Esophagus (tissue), 2 donors: Measurements from ENCODE around the gene ATXN7L3B. TPM values are rescaled to one million over a fixed set of nuclear protein-coding genes. Genes with fewer than 3 reads are reported as not detected.
A peak's percentile ranks its signal among the peaks of the same experiment; 100 is the strongest.
"Not testable (repeated sequence)": the region's sequence is repeated elsewhere in the genome, so short reads cannot be mapped to it uniquely, and the experiment has no call there.

Source experiments
- H3K27ac ChIP-seq, 2 donors: one replicate each; pipeline ENCODE4 v1.5.1; 2013; ENCODE audit warnings: low read depth in 2 of 2, mild to moderate bottlenecking in 2 of 2, inconsistent platforms in 1 of 2, low read length in 1 of 2, moderate library complexity in 1 of 2
- H3K27me3 ChIP-seq, 2 donors: one replicate each; pipeline ENCODE4 v1.6.1; 2013; ENCODE audit warnings: low read length in 2 of 2, control low read depth in 1 of 2, mild to moderate bottlenecking in 1 of 2; ENCODE audit not compliant: insufficient read depth in 2 of 2, control insufficient read depth in 1 of 2
- H3K36me3 ChIP-seq, 2 donors: one replicate each; pipeline ENCODE4 v1.6.1; 2013; ENCODE audit warnings: low read length in 1 of 2; ENCODE audit not compliant: control insufficient read depth in 2 of 2, insufficient read depth in 2 of 2
- H3K4me1 ChIP-seq, 2 donors: one replicate each; pipeline ENCODE4 v1.6.1; 2013; ENCODE audit warnings: low read length in 1 of 2; ENCODE audit not compliant: control insufficient read depth in 2 of 2, insufficient read depth in 2 of 2
- H3K4me3 ChIP-seq, 2 donors: one replicate each; pipeline ENCODE4 v1.5.1; 2013; ENCODE audit warnings: low read length in 2 of 2, mild to moderate bottlenecking in 2 of 2, low read depth in 1 of 2, moderate library complexity in 1 of 2
- H3K9me3 ChIP-seq, 2 donors: one replicate each; pipeline ENCODE4 v1.6.1; 2013; ENCODE audit warnings: mild to moderate bottlenecking in 2 of 2, low read depth in 1 of 2, low read length in 1 of 2, moderate library complexity in 1 of 2; ENCODE audit not compliant: control insufficient read depth in 2 of 2, insufficient read depth in 1 of 2
- WGBS, 2 donors: extraction: QIAGEN DNeasy Blood & Tissue Kit; methylation state at CpG; one replicate each; pipeline ENCODE4 v1.1.7; 2013; 5-methylcytosine and 5-hydroxymethylcytosine counted together
- polyA plus RNA-seq, 2 donors: library from polyadenylated mRNA; stranded (reverse); fragments of 200-250 nt; gene quantifications; one replicate each; pipeline ENCODE4 v1.2.3, GENCODE V29; 2013
- donor health status: healthy with polysubstance abuse.
- donor health status: Bipolar disorder and iron deficiency.

ATXN7L3B gene
- 1 to 10 TPM; 5.3 to 7.5 TPM for polyA plus RNA-seq

- Histone ChIP-seq H3K4me1 (peaks cover 2 to 9% of the 10 kb centered on the region in 2 donors), H3K4me3 (peak within 1 kb of the TSS; percentile 68 to 70), H3K27me3 (no peaks in the 10 kb centered on the region), H3K36me3 (no peaks in the 10 kb centered on the region), H3K9me3 (no peaks in the 10 kb centered on the region), H3K27ac (peak within 1 kb of the TSS; percentile 92 to 93)
- 0% methylated on average over 49 of the region's 49 CpGs for WGBS, 2 donors
These were observed at the start of gene ATXN7L3B for GRCh38 chr12:74537707-74538385. Gene ATXN7L3B (plus strand): TSS chr12:74537835. CDS start chr12:74538113, 278 bp downstream.

- no peak overlapping the region for H3K4me3 ChIP-seq
These were observed 49.5 kb upstream of the ATXN7L3B start for GRCh38 chr12:74488134-74488533.

GRCh38 chr12:74489543-74489942 is 48.1 kb upstream of the ATXN7L3B start:
- Histone ChIP-seq H3K9me3 (no peaks in the 10 kb centered on the region), H3K4me3 (no peak overlapping the region), H3K36me3 (no peaks in the 10 kb centered on the region), H3K27me3 (no peaks in the 10 kb centered on the region), H3K4me1 (no peaks in the 10 kb centered on the region), H3K27ac (no peak overlapping the region)
- WGBS, 2 donors, result 42 to 48% methylated on average over 2 of the region's 2 CpGs

More at GRCh38 chr12:74488134-74488533, 49.5 kb upstream of the ATXN7L3B start:
- Histone ChIP-seq H3K27ac (no peak overlapping the region), H3K27me3 (no peaks in the 10 kb centered on the region), H3K9me3 (no peaks in the 10 kb centered on the region), H3K4me1 (no peaks in the 10 kb centered on the region), H3K36me3 (no peaks in the 10 kb centered on the region)
- WGBS, 2 donors, result 72 to 75% methylated on average over 1 of the region's 1 CpG

GRCh38 chr12:74490390-74491064 is 47.1 kb upstream of the ATXN7L3B start:
- Histone ChIP-seq H3K27ac (no peak overlapping the region), H3K27me3 (no peaks in the 10 kb centered on the region), H3K36me3 (no peaks in the 10 kb centered on the region), H3K4me1 (no peaks in the 10 kb centered on the region), H3K9me3 (no peaks in the 10 kb centered on the region), H3K4me3 (peak overlapping the region in 1 of 2 donors; percentile 15)
- WGBS, 2 donors, result 22 to 30% methylated on average over 3 of the region's 3 CpGs

- Histone ChIP-seq H3K27ac (no peak overlapping the region), H3K4me3 (no peak overlapping the region), H3K9me3 (no peaks in the 10 kb centered on the region), H3K4me1 (no peaks in the 10 kb centered on the region), H3K27me3 (no peaks in the 10 kb centered on the region), H3K36me3 (no peaks in the 10 kb centered on the region)
- WGBS, 2 donors, result 29 to 36% methylated on average over 1 of the region's 1 CpG
These were observed 46.3 kb upstream of the ATXN7L3B start for GRCh38 chr12:74491374-74491773.

GRCh38 chr12:74499192-74499591 is 38.4 kb upstream of the ATXN7L3B start:
- WGBS, 2 donors, result 74 to 81% methylated on average over 1 of the region's 1 CpG
- H3K36me3 ChIP-seq, result no peaks in the 10 kb centered on the region
- no peak overlapping the region for H3K4me3 ChIP-seq
- no peaks in the 10 kb centered on the region for H3K4me1 ChIP-seq
- H3K27ac ChIP-seq, result no peak overlapping the region
- H3K27me3 ChIP-seq, result no peaks in the 10 kb centered on the region
- H3K9me3 ChIP-seq, result no peaks in the 10 kb centered on the region

GRCh38 chr12:74508873-74509657 is 28.6 kb upstream of the ATXN7L3B start:
- H3K27me3 ChIP-seq, H3K9me3 ChIP-seq, H3K36me3 ChIP-seq, H3K4me1 ChIP-seq, H3K27ac ChIP-seq, H3K4me3 ChIP-seq: not testable (repeated sequence)
- WGBS, 2 donors, result 85 to 91% methylated on average over 21 to 30 of the region's 31 CpGs

- Histone ChIP-seq H3K27me3 (no peaks in the 10 kb centered on the region), H3K4me3 (no peak overlapping the region), H3K36me3 (no peaks in the 10 kb centered on the region), H3K27ac (no peak overlapping the region), H3K4me1 (no peaks in the 10 kb centered on the region), H3K9me3 (peaks cover 0 to 5% of the 10 kb centered on the region in 2 donors)
These were observed 27.7 kb upstream of the ATXN7L3B start for GRCh38 chr12:74509886-74510285.

GRCh38 chr12:74514098-74514872 is 23.4 kb upstream of the ATXN7L3B start:
- H3K4me3 ChIP-seq, result no peak overlapping the region

More at GRCh38 chr12:74514098-74514872, 23.4 kb upstream of the ATXN7L3B start:
- H3K36me3 ChIP-seq, result no peaks in the 10 kb centered on the region
- H3K27me3 ChIP-seq, result no peaks in the 10 kb centered on the region
- H3K27ac ChIP-seq, result no peak overlapping the region
- peaks cover 0 to 5% of the 10 kb centered on the region in 2 donors for H3K9me3 ChIP-seq
- 83 to 87% methylated on average over 15 of the region's 15 CpGs for WGBS, 2 donors
- no peaks in the 10 kb centered on the region for H3K4me1 ChIP-seq
